ENCODE results near the gene ZNF879.

ZNF879 gene

GRCh38 chr5:179008667-179009066 is 14.9 kb upstream of the ZNF879 start:
- DNase-seq (ENCODE audit: low read depth, low spot score), result no peak

GRCh38 chr5:179033004-179033580 is 9.5 kb downstream of the ZNF879 start:
- no peak for DNase-seq (ENCODE audit: low read depth, low spot score)

GRCh38 chr5:179044765-179045164 is 21.2 kb downstream of the ZNF879 start:
- DNase-seq (ENCODE audit: low read depth, low spot score), result no peak

- DNase-seq (ENCODE audit: low read depth, low spot score), result no peak
These were observed 28.2 kb downstream of the ZNF879 start for GRCh38 chr5:179051784-179052183.

- no peak for DNase-seq (ENCODE audit: low read depth, low spot score)
These were observed 30.6 kb downstream of the ZNF879 start for GRCh38 chr5:179054036-179054785.

- no peak for DNase-seq (ENCODE audit: low read depth, low spot score)
These were observed 31.3 kb downstream of the ZNF879 start for GRCh38 chr5:179054876-179055275.

- no peak for DNase-seq (ENCODE audit: low read depth, low spot score)
These were observed 31.8 kb downstream of the ZNF879 start for GRCh38 chr5:179055436-179055835.

GRCh38 chr5:179055841-179056240 is 32.2 kb downstream of the ZNF879 start:
- no peak for DNase-seq (ENCODE audit: low read depth, low spot score)

GRCh38 chr5:179060116-179061008 is 36.8 kb downstream of the ZNF879 start, which contains the start of gene ZNF354C:
Gene ZNF354C (plus strand): TSS chr5:179060373. CDS start chr5:179062069, 1,696 bp downstream.
- peak; percentile 89 for DNase-seq (ENCODE audit: low read depth, low spot score)

- no peak for DNase-seq (ENCODE audit: low read depth, low spot score)
These were observed 37.4 kb downstream of the ZNF879 start for GRCh38 chr5:179061025-179061424.

GRCh38 chr5:179065703-179066102 is 42.1 kb downstream of the ZNF879 start:
- no peak for DNase-seq (ENCODE audit: low read depth, low spot score)

- no peak for DNase-seq (ENCODE audit: low read depth, low spot score)
These were observed 55.8 kb downstream of the ZNF879 start for GRCh38 chr5:179079165-179079987.

GRCh38 chr5:179080724-179081123 is 57.1 kb downstream of the ZNF879 start:
- no peak for DNase-seq (ENCODE audit: low read depth, low spot score)
